OCI-M1 (cell line): ENCODE results near the gene CRISP1.
A peak's percentile ranks its signal among the peaks of the same experiment; 100 is the strongest.
"Not testable (repeated sequence)": the region's sequence is repeated elsewhere in the genome, so short reads cannot be mapped to it uniquely, and the experiment has no call there.

Source experiments
- DNase-seq: peaks from one replicate; lab custom pipeline; 2025; lab: John Stamatoyannopoulos, UW

Gene CRISP1

GRCh38 chr6:49839957-49840356, 26.4 kb downstream of the CRISP1 start:
- DNase-seq, result peak; percentile 80

- no peak for DNase-seq
These were observed 27.2 kb downstream of the CRISP1 start for GRCh38 chr6:49839162-49839561.

- DNase-seq, result peak; percentile 49
These were observed 31.2 kb downstream of the CRISP1 start for GRCh38 chr6:49835140-49835539.

GRCh38 chr6:49833386-49833785, 32.9 kb downstream of the CRISP1 start:
- DNase-seq, result no peak

GRCh38 chr6:49826743-49827406, 39.5 kb downstream of the CRISP1 start:
- peak; percentile 90 for DNase-seq

GRCh38 chr6:49815166-49815565, 51.2 kb downstream of the CRISP1 start:
- no peak for DNase-seq

- no peak for DNase-seq
These were observed 53.1 kb downstream of the CRISP1 start for GRCh38 chr6:49813248-49813647.

GRCh38 chr6:49806145-49806544, 60.2 kb downstream of the CRISP1 start:
- no peak for DNase-seq

- DNase-seq, result no peak
These were observed 61.1 kb downstream of the CRISP1 start for GRCh38 chr6:49805246-49805645.

- no peak for DNase-seq
These were observed 64.8 kb downstream of the CRISP1 start for GRCh38 chr6:49801525-49801924.

GRCh38 chr6:49799090-49799489, 67.2 kb downstream of the CRISP1 start:
- DNase-seq, result no peak

GRCh38 chr6:49796842-49797455, 69.4 kb downstream of the CRISP1 start:
- not testable (repeated sequence) for DNase-seq

GRCh38 chr6:49790341-49790740, 76.0 kb downstream of the CRISP1 start:
- peak; percentile 48 for DNase-seq

- no peak for DNase-seq
These were observed 79.2 kb downstream of the CRISP1 start, which contains the start of gene PGK2 for GRCh38 chr6:49787176-49787575. Gene PGK2 (minus strand): TSS chr6:49787285. CDS start chr6:49787187, 98 bp downstream.

GRCh38 chr6:49784272-49784671, 82.1 kb downstream of the CRISP1 start:
- DNase-seq, result no peak
